HUES6 (cell line): ENCODE results near the gene ADGRD1.
"Not testable (repeated sequence)": the region's sequence is repeated elsewhere in the genome, so short reads cannot be mapped to it uniquely, and the experiment has no call there.

ENCODE experiments used
- H3K27ac ChIP-seq: 2 replicates; pipeline ENCODE4 v1.7.0; 2013; ENCODE audit warnings: low read depth, mild to moderate bottlenecking, low read length, inconsistent platforms
- H3K27me3 ChIP-seq: 2 replicates; pipeline ENCODE4 v1.6.1; 2013; ENCODE audit warnings: low read length; ENCODE audit not compliant: control insufficient read depth, insufficient read depth
- H3K36me3 ChIP-seq: 2 replicates; pipeline ENCODE4 v1.6.1; 2013; ENCODE audit warnings: low read length; ENCODE audit not compliant: control insufficient read depth, insufficient read depth
- H3K4me1 ChIP-seq: 2 replicates; pipeline ENCODE4 v1.6.1; 2013; ENCODE audit warnings: low read length; ENCODE audit not compliant: control insufficient read depth, insufficient read depth
- H3K4me3 ChIP-seq: 2 replicates; pipeline ENCODE4 v1.5.1; 2013; ENCODE audit warnings: low read depth, low read length
- H3K9ac ChIP-seq: one replicate; pipeline ENCODE4 v1.6.1; 2013; ENCODE audit warnings: mild to moderate bottlenecking, low read length
- H3K9me3 ChIP-seq: 2 replicates; pipeline ENCODE4 v1.6.1; 2013; ENCODE audit warnings: low read depth, low read length; ENCODE audit not compliant: control insufficient read depth, insufficient read depth

Gene ADGRD1

DNA sequence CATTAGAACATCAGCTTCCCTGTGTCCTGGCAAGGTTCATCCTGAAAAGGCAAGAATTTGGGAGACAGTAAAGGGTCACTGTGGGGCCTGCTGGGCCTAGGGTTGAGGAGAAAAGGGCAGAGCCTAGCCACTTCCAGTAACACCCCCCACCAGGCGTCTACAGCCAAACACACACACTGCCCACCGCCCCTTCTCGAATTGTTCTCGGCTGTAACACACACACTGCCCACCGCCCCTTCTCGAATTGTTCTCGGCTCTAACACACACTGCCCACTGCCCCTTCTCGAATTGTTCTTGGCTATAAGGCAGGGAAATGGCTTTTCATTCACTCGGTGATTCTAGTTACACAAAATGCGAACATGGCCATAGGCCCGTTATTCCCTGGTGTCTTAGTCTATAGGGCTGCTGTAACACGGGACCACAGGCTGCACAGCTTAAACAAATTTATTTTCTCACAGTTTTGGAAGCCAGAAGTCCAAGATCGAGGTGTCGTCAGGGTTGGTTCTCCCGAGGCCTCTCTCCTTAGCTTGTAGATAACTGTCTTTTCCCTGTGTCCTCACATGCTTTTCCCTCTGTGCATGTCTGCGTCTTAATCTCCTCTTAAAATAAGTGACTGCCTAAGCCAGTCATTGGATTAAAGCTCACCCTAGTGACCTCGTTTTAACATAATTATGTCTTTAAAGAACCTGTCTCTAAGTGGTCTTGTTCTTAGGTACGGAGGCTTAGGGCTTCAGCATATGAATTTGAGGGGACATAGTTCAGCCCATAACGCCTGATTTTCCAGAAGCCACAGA is 171.0 kb downstream of the ADGRD1 start:
- no peaks in the 10 kb centered on the region for H3K9me3 ChIP-seq
- no peaks in the 10 kb centered on the region for H3K36me3 ChIP-seq
- no peak overlapping the region for H3K4me3 ChIP-seq

DNA sequence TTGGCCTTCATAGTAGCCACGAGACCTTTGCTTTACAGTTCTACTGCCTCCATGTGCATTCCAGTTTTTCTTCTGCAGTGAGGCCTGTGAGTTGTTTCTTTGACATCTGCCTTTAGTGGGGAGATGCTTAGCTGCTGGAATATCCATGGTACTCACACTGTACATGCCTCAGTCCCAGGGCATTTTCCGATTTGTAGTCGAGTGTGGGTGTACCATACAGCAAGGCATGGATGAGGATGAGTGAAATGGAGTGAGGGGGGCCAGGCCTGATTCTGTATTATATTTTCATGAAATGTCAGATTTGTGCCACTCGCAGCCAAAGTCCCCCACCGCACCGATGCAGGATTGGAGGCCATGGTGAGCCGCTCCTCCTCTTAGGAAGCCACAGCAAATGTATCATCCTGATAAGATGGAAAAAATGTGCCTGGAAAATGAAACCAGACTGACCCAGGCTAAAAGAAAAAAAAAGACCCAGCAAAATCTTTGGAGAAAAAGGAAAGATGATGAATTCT is 173.0 kb downstream of the ADGRD1 start:
- Histone ChIP-seq H3K27me3 (peaks cover 6% of the 10 kb centered on the region; the same call in 1 of the 2 replicates), H3K27ac (no peak overlapping the region), H3K4me3 (no peak overlapping the region), H3K9ac (no peak overlapping the region), H3K9me3 (no peaks in the 10 kb centered on the region), H3K36me3 (no peaks in the 10 kb centered on the region), H3K4me1 (no peaks in the 10 kb centered on the region)

More for the DNA sequence above, 171.0 kb downstream of the ADGRD1 start:
- Histone ChIP-seq H3K27me3 (0 out of 2 replicates have a peak, but pooled peaks cover 2% of the 10 kb centered on the region), H3K9ac (no peak overlapping the region), H3K27ac (no peak overlapping the region), H3K4me1 (no peaks in the 10 kb centered on the region)

DNA sequence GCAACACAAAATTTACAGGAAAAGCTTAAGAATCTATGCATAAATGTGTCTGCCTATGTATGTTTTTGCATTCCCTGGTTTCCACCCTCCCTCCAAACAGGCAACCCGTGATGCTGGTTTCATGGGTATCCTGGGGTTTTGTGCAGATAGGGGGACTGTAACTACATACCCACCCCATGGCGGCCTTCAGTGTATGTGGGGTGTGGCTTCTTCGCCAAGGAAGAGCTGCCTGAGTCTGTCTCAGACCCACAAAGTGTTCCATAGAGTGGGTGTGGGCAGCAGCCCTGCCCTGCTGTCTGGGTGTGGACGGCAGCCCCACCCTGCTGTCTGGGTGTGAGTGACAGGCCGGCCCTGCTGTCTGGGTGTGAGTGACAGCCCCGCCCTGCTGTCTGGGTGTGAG is 174.8 kb downstream of the ADGRD1 start:
- Histone ChIP-seq H3K9me3 (no peaks in the 10 kb centered on the region), H3K4me1 (no peaks in the 10 kb centered on the region), H3K9ac (no peak overlapping the region), H3K36me3 (no peaks in the 10 kb centered on the region), H3K27ac (no peak overlapping the region), H3K4me3 (no peak overlapping the region), H3K27me3 (peaks cover 10% of the 10 kb centered on the region; the same call in 1 of the 2 replicates)

DNA sequence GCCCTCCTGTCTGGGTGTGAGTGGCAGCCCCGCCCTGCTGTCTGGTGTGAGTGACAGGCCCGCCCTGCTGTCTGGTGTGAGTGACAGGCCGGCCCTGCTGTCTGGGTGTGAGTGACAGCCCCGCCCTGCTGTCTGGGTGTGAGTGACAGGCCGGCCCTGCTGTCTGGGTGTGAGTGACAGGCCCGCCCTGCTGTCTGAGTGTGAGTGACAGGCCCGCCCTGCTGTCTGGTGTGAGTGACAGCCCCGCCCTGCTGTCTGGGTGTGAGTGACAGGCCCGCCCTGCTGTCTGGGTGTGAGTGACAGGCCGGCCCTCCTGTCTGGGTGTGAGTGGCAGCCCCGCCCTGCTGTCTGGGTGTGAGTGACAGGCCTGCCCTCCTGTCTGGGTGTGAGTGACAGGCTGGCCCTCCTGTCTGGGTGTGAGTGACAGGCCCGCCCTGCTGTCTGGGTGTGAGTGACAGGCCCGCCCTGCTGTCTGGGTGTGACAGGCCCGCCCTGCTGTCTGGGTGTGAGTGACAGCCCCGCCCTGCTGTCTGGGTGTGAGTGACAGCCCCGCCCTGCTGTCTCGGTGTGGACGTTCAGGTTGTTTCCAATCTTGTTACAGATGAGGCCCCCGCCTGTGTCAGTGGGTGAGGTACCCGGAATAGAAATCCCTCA is 175.4 kb downstream of the ADGRD1 start:
- not testable (repeated sequence) for H3K4me3 ChIP-seq, H3K36me3 ChIP-seq, H3K9me3 ChIP-seq, H3K27ac ChIP-seq, H3K4me1 ChIP-seq, H3K9ac ChIP-seq
- H3K27me3 ChIP-seq, result peaks cover 10% of the 10 kb centered on the region; the same call in 1 of the 2 replicates

DNA sequence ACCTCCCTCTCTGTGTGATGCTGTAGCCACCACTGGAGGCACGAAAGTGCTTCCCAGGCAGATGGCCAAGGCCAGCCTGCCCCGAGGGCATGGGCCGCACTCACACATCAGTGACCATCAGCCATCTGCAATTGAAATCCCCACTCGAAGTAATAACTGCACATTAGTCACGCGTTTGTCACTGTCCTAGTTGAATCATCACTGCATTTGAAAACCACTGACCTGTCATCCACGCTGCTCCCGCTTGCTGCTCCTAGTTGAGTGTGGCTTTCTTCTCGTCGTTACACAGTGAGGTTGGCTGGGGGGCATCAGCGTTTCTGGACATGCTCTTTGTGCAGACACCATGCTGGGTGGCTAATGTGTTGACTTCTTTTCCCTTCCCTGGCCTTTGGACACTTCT is 176.1 kb downstream of the ADGRD1 start:
- H3K4me1 ChIP-seq, result no peaks in the 10 kb centered on the region
- no peak overlapping the region for H3K4me3 ChIP-seq

DNA sequence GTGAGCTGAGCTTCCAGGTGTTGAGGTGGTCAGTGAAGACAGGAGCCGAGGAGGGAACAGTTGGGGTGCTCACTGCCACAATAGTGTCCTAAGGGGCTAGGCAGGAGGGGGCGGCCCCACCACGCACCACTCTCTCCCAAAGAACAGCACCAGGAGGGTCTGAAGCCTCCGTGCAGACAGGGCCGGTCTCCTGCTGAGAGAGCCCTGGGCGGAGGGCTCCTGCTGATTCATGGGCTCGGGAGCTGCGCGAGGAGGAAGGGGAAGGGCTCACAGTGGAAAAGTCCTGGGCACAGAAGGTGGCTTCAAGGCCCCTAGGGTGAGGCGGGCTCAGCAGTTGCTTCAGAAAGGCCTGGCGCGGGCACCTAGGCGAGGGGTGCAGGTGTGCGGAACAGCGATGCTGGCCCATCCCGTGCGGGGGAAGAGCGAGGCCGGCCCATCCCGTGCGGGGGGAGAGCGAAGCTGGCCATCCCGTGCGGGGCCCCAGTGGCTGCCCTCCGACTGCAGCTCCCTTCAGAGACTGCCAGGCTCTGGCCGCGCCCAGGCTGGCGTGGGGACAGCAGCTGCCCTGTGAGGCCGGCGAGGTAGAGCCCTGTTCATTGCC is 176.7 kb downstream of the ADGRD1 start:
- no peak overlapping the region for H3K27ac ChIP-seq
- H3K4me3 ChIP-seq, result no peak overlapping the region
- H3K9me3 ChIP-seq, result no peaks in the 10 kb centered on the region
- H3K9ac ChIP-seq, result no peak overlapping the region
- H3K36me3 ChIP-seq, result no peaks in the 10 kb centered on the region
- H3K4me1 ChIP-seq, result no peaks in the 10 kb centered on the region
- H3K27me3 ChIP-seq, result peaks cover 10% of the 10 kb centered on the region; the same call in 1 of the 2 replicates

More for the DNA sequence above, 176.1 kb downstream of the ADGRD1 start:
- H3K9me3 ChIP-seq, result no peaks in the 10 kb centered on the region
- H3K27me3 ChIP-seq, result peaks cover 10% of the 10 kb centered on the region; the same call in 1 of the 2 replicates
- no peak overlapping the region for H3K27ac ChIP-seq
- H3K36me3 ChIP-seq, result no peaks in the 10 kb centered on the region
- no peak overlapping the region for H3K9ac ChIP-seq

DNA sequence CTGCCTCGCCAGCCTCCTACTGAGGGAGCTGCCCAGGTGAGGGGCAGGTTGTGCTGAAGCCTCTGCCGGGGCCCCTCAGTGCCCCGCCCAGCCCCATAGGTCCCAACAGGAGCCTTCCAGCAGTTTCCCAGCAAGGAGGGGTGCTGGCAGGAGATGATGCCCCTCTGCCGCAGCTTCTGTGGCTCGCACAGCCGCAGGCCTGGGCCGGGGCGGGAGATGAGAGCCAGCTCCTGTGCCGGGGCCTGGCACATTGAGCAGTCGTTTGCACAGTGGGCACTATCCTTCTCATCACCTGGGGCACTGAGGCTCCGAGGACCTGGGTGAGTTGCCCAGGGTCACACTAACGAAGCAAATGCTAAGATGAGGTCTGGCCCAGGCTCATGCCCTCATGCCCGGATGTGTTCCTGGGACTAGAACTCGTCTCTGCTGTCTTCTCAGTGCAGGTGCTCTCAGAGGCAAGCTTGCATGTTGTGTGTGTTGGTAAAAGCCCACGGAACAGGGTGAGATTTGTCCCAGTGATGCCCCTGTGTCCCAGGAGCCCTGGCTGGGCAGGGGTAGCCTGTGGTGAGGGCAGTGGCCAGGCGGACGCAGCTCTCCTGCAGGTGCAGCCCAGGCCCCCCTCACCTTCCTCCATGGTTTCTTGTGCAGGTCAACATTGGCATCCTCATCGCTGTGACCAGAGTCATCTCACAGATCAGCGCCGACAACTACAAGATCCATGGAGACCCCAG is 177.5 kb downstream of the ADGRD1 start:
- no peaks in the 10 kb centered on the region for H3K9me3 ChIP-seq
- no peak overlapping the region for H3K4me3 ChIP-seq
- no peaks in the 10 kb centered on the region for H3K36me3 ChIP-seq
- no peaks in the 10 kb centered on the region for H3K4me1 ChIP-seq
- H3K9ac ChIP-seq, result no peak overlapping the region
- H3K27me3 ChIP-seq, result peaks cover 10% of the 10 kb centered on the region; the same call in 1 of the 2 replicates
- no peak overlapping the region for H3K27ac ChIP-seq

DNA sequence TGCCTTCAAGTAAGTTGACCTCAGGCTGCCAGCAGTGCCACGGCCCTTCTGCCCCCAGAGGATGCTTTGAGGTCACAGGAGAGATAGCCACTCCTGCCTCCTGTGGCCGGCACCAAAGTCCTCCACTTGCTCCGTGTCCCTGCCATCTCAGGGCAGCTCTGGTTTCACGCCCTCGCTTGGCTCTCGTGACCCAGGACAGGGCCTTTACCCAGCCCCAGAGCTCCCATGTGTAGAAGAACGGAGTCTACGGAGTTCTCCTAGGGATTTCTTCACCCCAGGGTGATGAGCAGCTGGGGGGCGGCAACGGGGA is 178.1 kb downstream of the ADGRD1 start:
- no peak overlapping the region for H3K27ac ChIP-seq
- peaks cover 10% of the 10 kb centered on the region; the same call in 1 of the 2 replicates for H3K27me3 ChIP-seq

DNA sequence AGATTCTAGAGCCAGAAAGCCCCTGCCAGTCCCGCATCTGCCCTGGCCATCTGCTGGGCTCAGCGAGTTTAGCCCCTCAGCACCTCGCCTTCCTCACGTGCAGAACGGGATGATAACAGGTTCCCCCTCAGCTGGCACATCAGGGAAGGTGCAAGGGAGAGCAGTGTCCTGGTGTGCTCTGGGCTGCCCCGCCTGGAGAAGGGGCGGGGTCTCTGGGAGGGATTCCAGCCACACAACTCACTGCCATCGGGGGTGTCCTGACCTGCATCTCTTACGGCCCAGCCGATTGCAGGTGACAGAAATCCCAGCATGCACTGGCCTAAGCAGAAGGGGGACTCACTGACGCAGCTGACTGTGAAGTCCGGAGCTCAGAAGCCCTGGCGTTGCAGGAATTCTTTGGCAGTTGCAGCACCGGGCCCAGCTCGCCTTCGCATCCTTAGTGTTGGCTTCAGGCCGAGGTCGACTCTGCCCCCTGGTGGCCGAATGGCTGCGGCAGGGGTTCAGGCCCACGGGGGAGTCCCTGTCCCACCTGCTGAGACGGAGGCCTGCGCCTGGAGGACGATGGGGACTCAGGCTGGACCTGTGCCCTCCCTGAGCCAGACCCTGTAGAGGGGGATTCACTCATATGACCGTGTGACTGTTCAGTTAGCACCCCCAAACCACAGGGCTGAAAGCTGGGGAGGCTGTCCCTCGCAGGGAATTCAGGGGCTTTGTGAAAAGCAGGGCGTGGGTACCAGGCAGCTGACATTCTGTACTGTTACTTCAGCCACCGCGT is 178.6 kb downstream of the ADGRD1 start:
- H3K9ac ChIP-seq, result no peak overlapping the region
- peaks cover 10% of the 10 kb centered on the region; the same call in 1 of the 2 replicates for H3K27me3 ChIP-seq
- H3K4me1 ChIP-seq, result no peaks in the 10 kb centered on the region
- no peaks in the 10 kb centered on the region for H3K9me3 ChIP-seq
- no peak overlapping the region for H3K27ac ChIP-seq
- H3K36me3 ChIP-seq, result no peaks in the 10 kb centered on the region
- peak overlapping the region; percentile 45 for H3K4me3 ChIP-seq

More for the DNA sequence above, 178.1 kb downstream of the ADGRD1 start:
- Histone ChIP-seq H3K4me1 (no peaks in the 10 kb centered on the region), H3K4me3 (no peak overlapping the region), H3K36me3 (no peaks in the 10 kb centered on the region), H3K9ac (no peak overlapping the region), H3K9me3 (no peaks in the 10 kb centered on the region)
